ENCODE results near the gene PRLR. TPM values are rescaled to one million over a fixed set of nuclear protein-coding genes. Genes with fewer than 3 reads are reported as not detected.

Gene PRLR
- total and polyA plus RNA-seq, 9 of the 15 experiments (the other 6 are each of a cell fraction or from before 2014, with no cell fraction given) = 0.02 TPM; not detected in 8

- Histone ChIP-seq H3K9me3 (replicated peaks; ENCODE audit: control insufficient read depth, insufficient read depth, low read depth, low read length) (no peaks in the 10 kb centered on the region), H3K27ac (ENCODE audit: extremely low read depth, low read depth, low read length) (no peak overlapping the region), H3K4me3 (no peak overlapping the region), H3K9me1 (ENCODE audit: control insufficient read depth, insufficient read depth, low read length) (no peaks in the 10 kb centered on the region), H3K9ac (ENCODE audit: insufficient read depth in 1 of 2, low read depth in 2 of 2, low read length in 2 of 2) (no peak overlapping the region), H4K20me1 (replicated peaks; ENCODE audit: control insufficient read depth, insufficient read depth, low read length) (no peaks in the 10 kb centered on the region), H2AFZ (ENCODE audit: low read depth, low read length) (no peak overlapping the region), H3K36me3 (ENCODE audit: control insufficient read depth, insufficient read depth, low read length) (no peaks in the 10 kb centered on the region), H3K4me1 (replicated peaks in 1 of 2; ENCODE audit: control insufficient read depth in 2 of 2, insufficient read depth in 2 of 2, low read length in 2 of 2) (no peaks in the 10 kb centered on the region), H3K79me2 (ENCODE audit: control insufficient read depth, insufficient read depth, low read length) (no peaks in the 10 kb centered on the region), H3K4me2 (ENCODE audit: insufficient read depth, low read length) (no peak overlapping the region), H3K27me3 (ENCODE audit: control insufficient read depth in 2 of 2, insufficient read depth in 2 of 2, low read length in 2 of 2) (no peaks in the 10 kb centered on the region)
- FAIRE-seq (no peak), ATAC-seq (no peak), DNase-seq (ENCODE audit: extremely low read depth in 1 of 4, low spot score in 3 of 4) (no peak)
- no TSS peak for BruUV-seq (replicated peaks)
- ChIA-PET CTCF (ENCODE audit: low intra/inter-chr PET ratio) (interaction anchor here (0.7 kb wide), 1 partner anchor 361 kb away, joined by 3 read pairs; no protein-coding TSS in a partner anchor), POLR2A (no interaction called here)
- WGBS (ENCODE audit: insufficient coverage, low coverage, missing lambda C conversion rate) = 2% methylated on average over 2 of the region's 2 CpGs
- in situ Hi-C loops (cut with MboI) (loop anchor here (5.0 kb wide), 1 partner anchor 830 kb away; no protein-coding TSS in a partner anchor), intact Hi-C loops (cut with micrococcal nuclease) (no loop called here)
- no peak for TF ChIP-seq ZNF282 (CRISPR knock-in tag; IDR thresholded peaks at IDR 0.05)
- TF ChIP-seq PHF8 (IDR thresholded peaks at IDR 0.05; ENCODE audit: borderline replicate concordance, low read length) = no peak
- no peak for TF ChIP-seq SIN3A (IDR thresholded peaks at IDR 0.05; ENCODE audit: borderline replicate concordance in 2 of 2, control insufficient read depth in 1 of 2, low read depth in 2 of 2, low read length in 2 of 2)
- TF ChIP-seq, protein P1, sequence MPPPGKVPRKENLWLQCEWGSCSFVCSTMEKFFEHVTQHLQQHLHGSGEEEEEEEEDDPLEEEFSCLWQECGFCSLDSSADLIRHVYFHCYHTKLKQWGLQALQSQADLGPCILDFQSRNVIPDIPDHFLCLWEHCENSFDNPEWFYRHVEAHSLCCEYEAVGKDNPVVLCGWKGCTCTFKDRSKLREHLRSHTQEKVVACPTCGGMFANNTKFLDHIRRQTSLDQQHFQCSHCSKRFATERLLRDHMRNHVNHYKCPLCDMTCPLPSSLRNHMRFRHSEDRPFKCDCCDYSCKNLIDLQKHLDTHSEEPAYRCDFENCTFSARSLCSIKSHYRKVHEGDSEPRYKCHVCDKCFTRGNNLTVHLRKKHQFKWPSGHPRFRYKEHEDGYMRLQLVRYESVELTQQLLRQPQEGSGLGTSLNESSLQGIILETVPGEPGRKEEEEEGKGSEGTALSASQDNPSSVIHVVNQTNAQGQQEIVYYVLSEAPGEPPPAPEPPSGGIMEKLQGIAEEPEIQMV (tag; conservative IDR thresholded peaks at IDR 0.05; ENCODE audit: low read depth) = no peak
- TF ChIP-seq GABPB2 (CRISPR knock-in tag; conservative IDR thresholded peaks at IDR 0.05) = no peak
- no peak for TF ChIP-seq DDX20 (tag; IDR thresholded peaks at IDR 0.05; ENCODE audit: low read depth)
- TF ChIP-seq, protein P2, sequence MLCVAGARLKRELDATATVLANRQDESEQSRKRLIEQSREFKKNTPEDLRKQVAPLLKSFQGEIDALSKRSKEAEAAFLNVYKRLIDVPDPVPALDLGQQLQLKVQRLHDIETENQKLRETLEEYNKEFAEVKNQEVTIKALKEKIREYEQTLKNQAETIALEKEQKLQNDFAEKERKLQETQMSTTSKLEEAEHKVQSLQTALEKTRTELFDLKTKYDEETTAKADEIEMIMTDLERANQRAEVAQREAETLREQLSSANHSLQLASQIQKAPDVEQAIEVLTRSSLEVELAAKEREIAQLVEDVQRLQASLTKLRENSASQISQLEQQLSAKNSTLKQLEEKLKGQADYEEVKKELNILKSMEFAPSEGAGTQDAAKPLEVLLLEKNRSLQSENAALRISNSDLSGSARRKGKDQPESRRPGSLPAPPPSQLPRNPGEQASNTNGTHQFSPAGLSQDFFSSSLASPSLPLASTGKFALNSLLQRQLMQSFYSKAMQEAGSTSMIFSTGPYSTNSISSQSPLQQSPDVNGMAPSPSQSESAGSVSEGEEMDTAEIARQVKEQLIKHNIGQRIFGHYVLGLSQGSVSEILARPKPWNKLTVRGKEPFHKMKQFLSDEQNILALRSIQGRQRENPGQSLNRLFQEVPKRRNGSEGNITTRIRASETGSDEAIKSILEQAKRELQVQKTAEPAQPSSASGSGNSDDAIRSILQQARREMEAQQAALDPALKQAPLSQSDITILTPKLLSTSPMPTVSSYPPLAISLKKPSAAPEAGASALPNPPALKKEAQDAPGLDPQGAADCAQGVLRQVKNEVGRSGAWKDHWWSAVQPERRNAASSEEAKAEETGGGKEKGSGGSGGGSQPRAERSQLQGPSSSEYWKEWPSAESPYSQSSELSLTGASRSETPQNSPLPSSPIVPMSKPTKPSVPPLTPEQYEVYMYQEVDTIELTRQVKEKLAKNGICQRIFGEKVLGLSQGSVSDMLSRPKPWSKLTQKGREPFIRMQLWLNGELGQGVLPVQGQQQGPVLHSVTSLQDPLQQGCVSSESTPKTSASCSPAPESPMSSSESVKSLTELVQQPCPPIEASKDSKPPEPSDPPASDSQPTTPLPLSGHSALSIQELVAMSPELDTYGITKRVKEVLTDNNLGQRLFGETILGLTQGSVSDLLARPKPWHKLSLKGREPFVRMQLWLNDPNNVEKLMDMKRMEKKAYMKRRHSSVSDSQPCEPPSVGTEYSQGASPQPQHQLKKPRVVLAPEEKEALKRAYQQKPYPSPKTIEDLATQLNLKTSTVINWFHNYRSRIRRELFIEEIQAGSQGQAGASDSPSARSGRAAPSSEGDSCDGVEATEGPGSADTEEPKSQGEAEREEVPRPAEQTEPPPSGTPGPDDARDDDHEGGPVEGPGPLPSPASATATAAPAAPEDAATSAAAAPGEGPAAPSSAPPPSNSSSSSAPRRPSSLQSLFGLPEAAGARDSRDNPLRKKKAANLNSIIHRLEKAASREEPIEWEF (CRISPR knock-in tag; IDR thresholded peaks at IDR 0.05) = no peak
- no peak for TF ChIP-seq BACH1 (tag; IDR thresholded peaks at IDR 0.05)
- no peak for TF ChIP-seq ESRRA (IDR thresholded peaks at IDR 0.05; ENCODE audit: borderline replicate concordance, low read depth)
- no peak for TF ChIP-seq ARID1B (IDR thresholded peaks at IDR 0.05)
- TF ChIP-seq GATAD2A (IDR thresholded peaks at IDR 0.05) = no peak
- TF ChIP-seq SIN3B (IDR thresholded peaks at IDR 0.05; ENCODE audit: low read depth) = no peak
- no peak for TF ChIP-seq ZBTB5 (IDR thresholded peaks at IDR 0.05)
These were observed 137.6 kb downstream of the PRLR start for GRCh38 chr5:35092703-35093102.

Data from K562 (cell line).